Stimulated activated CD8-positive, alpha-beta memory T cell treated with anti-CD3 and anti-CD28 coated beads, Interleukin-15, amount 100 ng/mL, for 48 hours (primary cell): ENCODE measurements around the gene OR2L13.
"Not testable (repeated sequence)": the region's sequence is repeated elsewhere in the genome, so short reads cannot be mapped to it uniquely, and the experiment has no call there.

ENCODE experiments used
- DNase-seq, 2 donors: peaks; one replicate each; pipeline ENCODE4 v3.0.0-alpha.2; 2020; ENCODE audit warnings: low read depth in 2 of 2

The OR2L13 gene, protein sequence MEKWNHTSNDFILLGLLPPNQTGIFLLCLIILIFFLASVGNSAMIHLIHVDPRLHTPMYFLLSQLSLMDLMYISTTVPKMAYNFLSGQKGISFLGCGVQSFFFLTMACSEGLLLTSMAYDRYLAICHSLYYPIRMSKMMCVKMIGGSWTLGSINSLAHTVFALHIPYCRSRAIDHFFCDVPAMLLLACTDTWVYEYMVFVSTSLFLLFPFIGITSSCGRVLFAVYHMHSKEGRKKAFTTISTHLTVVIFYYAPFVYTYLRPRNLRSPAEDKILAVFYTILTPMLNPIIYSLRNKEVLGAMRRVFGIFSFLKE

DNA sequence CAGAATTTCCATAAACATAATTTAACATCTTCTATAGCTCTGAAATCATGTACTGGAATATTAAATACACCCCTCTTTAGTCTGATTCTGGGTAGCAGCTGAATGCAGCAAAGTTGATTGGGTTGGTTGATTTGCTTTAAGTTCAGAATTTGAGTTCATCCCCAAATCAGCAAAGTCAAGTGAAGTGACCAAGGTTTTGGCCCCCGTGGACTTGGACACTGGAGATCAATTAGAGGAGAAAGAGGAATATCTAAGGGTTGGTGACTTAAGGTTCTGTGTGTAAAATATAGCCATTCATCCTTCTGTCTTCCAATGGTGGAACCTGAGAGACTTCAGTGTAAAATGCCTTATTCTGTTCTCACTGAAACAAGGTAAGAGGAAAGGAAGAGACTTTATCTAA, at the start of gene OR2L13:
Gene OR2L13 (plus strand): TSS at position 301 of the 400 bp plus-strand sequence. CDS start 4,192 bp downstream, outside the sequence.
- no peak for DNase-seq

DNA sequence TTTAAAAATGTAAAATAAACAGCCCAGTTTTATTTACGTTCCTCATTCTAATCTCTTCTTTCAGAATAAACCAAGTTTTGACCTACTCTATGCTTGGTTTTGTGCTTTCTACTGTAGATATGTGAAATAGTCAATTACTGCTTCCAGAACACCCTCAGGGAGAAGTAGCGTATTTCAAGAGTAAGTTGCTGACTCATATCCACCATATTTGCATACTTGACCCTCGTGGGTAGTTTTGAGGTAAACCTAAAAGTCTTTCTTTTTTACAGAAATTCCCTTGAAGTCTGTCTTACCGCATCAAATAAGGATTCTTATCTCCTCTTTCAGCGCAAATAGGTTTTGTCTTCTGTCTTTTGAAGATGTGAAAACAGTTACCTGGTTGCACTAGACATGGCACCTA, 49.8 kb upstream of the OR2L13 start:
- no peak for DNase-seq

DNA sequence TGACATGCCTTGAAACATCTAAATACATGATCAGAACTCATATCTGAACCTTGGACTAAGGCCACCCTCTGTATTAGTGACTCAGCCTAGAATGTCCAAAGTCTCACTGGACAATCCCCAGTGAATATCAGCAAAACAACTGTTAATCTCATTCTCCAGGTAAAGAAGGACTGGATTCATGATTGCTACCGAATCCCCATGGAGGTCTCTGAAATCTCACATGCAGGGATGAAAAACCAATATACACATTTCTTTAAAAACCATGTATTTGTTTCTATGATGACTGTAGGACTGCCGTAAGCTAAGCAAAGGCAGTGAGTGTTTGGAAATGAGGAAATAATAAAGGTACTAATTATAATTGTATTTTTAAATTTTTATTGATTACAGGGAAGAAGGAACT, 48.4 kb upstream of the OR2L13 start, which contains the start of gene OR2L3:
Gene OR2L3 (plus strand): TSS at position 301 of the 400 bp plus-strand sequence. CDS start 13,846 bp downstream, outside the sequence.
- no peak for DNase-seq

DNA sequence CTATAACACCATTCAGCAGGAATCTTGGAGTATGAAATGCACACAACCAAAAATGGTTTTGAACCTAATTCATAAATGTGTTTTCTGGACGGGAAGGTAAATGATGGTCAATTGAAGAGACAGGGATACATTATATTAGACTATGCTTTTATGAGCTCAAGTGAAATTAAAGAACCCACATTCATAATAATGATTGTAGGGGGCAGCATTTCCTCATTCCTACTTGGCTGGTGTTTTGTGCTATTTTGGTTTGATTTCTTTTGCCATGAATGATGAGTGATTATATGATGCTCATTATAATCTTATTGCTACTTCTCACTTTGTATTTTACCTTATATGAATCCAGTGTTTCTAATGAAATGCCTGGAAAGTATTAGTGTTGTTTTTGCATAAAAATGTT, 48.0 kb upstream of the OR2L13 start:
- DNase-seq = no peak

DNA sequence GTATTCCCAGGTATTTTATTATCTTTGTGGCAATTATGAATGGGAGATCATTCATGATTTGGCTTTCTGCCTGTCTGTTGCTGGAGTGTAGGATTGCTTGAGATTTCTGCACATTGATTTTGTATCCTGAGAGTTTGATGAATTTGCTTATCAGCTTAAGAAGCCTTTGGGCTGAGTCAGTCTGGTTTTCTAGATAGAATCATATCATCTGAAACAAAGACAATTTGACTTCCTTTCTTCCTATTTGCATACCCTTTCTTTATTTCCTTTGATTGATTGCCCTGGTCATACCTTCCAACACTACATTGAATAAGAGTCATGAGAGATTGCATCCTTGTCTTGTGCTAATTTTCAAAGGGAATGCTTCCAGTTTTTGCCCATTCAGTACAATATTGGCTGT, 40.3 kb upstream of the OR2L13 start:
- no peak for DNase-seq

DNA sequence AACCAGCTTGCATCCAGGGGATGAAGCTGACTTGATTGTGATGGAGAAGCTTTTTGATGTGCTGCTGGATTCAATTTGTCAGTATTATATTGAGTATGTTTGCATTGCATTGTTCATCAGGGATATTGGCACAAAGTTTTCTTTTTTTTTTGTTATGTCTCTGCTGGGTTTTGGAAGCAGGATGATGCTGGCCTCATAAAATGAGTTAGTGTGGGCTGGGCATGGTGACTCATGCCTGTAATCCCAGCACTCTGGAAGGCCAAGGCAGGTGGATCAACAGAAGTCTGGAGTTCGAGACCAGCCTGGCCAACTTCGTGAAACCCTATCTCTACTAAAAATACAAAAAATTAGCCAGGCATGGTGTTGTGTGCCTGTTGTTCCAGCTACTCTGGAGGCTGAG, 39.7 kb upstream of the OR2L13 start:
- DNase-seq = no peak

DNA sequence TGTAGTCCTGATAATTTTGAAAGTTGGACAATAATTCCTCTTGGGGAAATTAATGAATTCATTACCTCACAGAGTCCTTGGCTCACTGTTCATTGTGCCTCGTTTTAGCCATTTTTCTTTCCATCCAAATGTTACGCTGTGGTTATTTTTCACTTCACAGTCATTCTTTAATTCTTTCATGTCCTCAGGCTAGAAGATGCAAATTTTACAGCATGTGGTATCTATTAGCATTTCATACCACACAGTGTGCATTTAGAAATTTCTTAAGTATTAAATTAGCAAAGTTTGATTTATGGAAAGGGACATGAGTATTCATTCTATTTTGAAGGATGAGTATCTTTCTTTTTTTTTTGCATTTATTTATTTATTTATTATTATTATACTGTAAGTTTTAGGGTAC, 29.9 kb upstream of the OR2L13 start:
- no peak for DNase-seq

DNA sequence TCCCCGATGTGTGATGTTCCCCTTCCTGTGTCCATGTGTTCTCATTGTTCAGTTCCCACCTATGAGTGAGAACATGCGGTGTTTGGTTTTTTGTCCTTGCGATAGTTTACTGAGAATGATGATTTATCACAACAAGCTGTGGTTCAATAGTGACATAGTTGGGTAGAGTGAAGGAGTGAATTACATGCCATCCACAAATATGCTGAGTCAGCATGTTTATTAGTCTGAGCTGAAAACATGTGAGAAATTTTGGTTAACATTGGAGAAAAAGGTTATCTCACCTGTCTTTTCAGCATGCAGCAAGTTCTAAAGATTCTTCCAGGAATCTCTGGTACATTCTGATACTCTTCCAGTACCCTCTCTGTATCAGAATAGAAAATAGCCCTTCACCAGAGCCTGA, 29.4 kb upstream of the OR2L13 start:
- no peak for DNase-seq

DNA sequence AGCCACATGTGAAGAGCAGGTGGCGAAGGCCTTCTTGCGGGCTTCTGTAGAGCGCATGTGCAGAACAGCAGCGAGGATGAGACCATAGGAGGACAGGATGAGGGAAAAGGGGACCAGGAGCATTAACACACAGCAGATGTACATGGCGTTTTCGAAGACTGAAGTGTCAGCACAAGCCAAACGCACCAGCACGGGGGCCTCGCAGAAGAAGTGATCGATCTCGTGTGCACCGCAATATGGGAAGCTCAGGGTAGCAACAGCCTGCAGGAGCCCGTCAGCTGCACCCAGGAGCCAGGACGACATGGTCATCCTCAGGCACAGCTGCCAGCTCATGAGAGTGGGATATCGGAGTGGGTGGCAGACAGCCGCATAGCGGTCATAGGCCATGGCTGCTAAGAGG, 11.1 kb upstream of the OR2L13 start:
- DNase-seq = not testable (repeated sequence)

DNA sequence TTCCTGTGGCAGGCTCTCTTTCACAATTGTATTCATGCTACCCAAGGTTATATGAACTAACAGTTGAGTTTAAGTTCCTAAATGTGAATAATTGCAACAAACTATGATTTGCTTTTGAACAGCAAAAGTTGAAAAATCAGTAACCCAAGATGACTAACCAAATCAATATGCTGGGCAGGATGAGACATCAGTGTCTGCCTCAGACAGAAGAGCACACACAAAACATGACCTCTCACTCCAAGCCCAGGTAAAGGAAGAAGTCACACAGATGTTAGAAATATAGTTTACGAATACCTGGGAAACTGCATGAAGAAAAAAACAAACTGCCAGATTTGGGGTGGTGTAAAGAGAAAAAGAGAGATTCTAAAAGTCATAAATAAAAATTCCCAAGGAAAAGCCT, 3.5 kb downstream of the OR2L13 start:
- DNase-seq = no peak

DNA sequence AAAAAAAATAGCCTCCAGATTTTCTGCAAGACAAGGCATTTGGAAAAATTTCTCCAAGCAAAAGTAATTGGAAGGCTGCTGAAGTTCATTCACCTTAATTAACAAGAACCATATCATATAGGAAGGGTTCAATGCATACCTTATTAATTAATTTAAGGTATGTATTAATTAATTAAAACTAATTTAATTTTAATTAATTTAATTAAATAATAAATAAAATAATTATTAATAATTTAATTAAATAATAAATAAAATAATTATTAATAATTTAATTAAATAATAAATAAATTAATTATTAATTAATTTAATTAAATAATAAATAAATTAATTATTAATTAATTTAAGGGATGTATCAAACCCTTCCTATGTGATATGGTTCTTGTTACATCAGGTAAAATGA, 7.9 kb downstream of the OR2L13 start:
- no peak for DNase-seq

DNA sequence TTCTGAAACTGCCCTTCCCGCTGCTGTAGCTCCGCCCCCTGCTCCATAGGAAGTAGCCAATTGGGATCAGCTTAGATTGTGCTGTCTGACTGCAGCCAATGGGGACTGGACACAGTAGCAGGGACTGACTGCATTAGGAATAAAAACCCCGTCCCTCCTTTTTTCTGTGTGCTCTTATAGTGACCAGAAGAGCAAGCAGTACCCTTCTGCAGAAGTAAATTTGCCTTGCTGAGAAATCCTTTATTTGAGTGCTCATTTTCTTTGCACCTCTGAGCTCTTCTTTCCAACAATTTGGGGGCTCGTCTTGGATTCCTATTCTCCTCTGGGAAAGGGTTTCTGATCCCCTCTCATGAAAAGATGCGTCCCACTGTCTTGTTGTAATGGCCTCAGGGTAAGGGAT, 16.2 kb downstream of the OR2L13 start:
- no peak for DNase-seq

DNA sequence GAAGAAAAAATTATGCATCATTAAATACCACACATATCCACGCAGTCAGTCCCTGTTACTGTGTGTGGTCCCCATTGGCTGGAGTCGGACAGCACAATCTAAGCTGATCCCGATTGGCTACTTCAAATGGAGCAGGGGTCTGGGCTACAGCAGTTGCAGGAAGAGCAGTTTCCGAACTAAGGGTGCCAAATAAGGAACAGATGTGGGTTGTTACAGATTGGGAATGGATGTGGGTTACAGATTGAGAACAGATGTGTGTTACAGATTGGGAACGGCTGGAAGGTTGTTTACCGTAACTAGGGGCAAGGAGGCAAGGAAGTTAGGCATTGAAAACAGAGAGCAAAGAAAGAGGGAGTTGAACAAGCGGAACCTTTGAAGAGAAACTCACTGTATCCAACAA, 19.9 kb downstream of the OR2L13 start:
- DNase-seq = no peak

DNA sequence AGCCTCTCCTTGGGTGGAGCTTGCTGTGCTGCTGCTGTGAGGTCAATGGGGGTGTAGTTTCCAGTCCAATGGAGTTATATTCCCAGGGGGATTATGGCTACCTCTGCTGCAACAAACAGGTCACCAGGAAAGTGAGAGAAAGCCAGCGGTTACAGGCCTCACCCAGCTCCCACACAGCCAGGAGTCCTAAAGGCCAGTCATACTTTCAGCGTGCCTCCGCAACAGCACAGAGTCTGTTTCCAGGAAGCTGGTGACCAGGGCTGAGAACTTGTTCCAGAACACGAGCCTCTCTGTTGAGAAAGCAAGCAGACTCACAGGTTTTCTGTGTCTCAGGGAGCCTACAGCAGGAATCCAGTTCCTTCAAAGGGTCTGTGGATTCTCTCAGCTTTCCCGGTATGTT, 32.7 kb downstream of the OR2L13 start:
- DNase-seq = no peak

DNA sequence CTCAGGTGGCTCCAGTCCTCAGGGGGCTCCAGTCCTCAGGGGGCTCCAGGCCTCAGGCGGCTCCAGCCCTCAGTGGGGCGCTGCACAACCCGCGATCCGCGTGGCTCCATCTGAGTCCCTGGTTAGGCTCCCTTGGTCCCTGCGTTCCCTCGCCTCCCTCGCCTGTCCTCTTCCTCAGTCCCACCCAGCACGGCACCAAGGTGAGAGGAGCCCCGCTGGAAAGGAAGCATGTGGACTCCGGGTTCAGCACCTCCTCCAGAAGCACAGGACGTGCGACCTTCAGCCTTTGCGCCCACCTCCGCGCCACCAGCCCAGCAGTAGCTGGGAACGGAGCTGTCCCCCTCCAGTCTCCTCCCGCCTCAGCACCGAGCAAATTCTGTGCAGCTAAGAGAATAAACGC, 41.8 kb downstream of the OR2L13 start:
- no peak for DNase-seq

DNA sequence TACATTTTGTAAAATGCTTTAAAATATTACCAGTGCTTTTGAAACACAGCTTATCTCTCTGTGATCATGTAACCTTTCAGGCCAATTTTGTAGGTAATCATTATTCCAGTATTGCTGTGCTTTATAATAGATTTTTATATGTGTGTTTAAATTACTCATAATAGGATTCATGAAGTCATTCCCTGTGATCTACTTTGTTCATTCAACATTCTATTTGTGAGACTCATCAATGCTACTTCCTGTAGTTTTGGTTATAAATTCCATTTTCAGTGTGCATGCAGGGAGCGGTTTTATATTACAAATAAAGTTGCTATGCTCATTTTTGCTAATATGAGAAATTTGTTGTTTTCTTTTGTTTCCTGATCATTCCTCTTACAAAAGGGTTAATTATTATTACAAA, 45.9 kb downstream of the OR2L13 start:
- no peak for DNase-seq

DNA sequence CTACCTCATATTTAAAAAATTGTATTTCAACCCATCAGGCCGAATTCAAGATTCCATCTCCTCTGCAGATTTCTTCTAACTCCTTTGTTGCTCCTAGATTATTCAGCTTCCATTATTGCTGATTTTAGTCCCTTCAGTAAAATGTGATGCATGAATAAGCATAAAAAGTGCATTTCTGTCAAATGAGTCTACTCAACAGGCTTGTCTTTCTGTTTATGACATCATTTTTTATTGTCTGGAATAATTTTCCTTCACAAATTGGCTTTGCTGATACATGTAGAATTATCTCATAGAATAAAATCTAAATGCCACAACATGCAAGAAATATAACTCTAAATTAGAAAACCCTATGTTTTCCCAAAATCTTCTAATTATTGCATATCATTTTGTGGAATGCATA, 48.3 kb downstream of the OR2L13 start:
- no peak for DNase-seq

DNA sequence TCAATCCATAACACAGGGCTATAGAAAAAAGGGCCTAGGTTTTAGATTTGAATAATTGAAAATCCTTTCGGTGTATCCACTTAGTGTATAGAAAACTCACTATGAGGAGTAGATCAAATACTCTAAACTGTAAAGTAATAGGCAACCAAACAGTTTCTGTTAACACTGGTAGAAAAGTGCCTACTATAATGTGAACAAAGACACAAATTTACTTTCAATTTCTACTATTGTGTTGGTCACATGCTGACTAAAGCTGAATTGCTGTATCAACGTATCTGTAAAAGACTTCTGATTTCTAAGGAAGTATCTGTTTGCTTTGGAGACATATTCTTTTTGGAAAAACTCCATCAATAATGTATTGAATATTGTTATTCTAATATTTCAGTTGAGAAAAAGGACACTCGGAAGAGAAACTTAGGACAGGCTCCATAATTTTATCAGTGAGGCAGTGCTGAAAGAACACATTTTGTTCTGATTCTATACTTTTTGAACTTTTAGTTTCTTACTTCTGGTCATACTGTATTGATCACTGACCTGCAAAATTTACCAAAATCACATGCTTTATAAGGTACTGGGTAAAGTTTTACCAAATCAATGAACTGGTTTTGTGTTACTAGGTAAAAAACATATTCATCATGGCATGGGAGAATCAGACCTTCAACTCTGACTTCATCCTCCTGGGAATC, 49.7 kb downstream of the OR2L13 start, which contains the start of gene OR2M5:
Gene OR2M5 (plus strand): TSS at position 636 of the 686 bp plus-strand sequence. CDS start 0 bp downstream, at position 636.
- DNase-seq = no peak
